HL-60 (cell line): ENCODE data around the gene ADCYAP1R1.

Experiments used
- GABPA ChIP-seq: IDR thresholded peaks from 2 replicates; pipeline ENCODE4 v1.6.1; 2012; ENCODE audit warnings: low read depth
- POLR2AphosphoS5 ChIP-seq: IDR thresholded peaks from 2 replicates; pipeline ENCODE4 v1.6.1; 2012; ENCODE audit warnings: low read depth
- SPI1 ChIP-seq: IDR thresholded peaks from 2 replicates; pipeline ENCODE4 v1.6.1; 2012; ENCODE audit warnings: low read depth, mild to moderate bottlenecking, borderline replicate concordance
- TF ChIP-seq, protein P1 (sequence below): IDR thresholded peaks from one replicate; pipeline ENCODE4 v1.5.1; 2011; ENCODE audit warnings: low read length, control low read depth, inconsistent platforms; ENCODE audit not compliant: insufficient read depth
- TF ChIP-seq, protein P2 (sequence below): IDR thresholded peaks from 2 replicates; pipeline ENCODE4 v1.6.1; 2012; ENCODE audit warnings: low read depth; ENCODE audit not compliant: insufficient replicate concordance

DNA sequence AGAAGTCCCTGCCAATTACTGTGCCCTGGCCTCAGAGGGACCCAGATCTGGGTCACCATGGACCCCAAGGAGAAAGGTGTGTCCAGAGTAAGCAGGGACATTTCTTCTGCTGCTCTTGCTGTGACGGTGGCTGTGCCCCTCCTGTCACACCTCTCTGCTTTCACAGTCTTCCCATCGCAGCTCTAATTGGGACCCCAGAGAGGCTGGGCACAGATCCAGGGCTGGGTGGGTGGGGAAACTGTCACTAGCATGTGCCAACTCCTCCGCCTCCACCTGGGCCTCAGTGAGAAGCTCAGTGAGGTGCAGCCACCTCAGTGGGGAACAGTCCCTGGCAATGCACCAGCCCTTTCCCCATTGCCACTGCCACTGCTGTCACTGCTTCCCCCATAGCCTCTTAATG lies 37.3 kb upstream of the ADCYAP1R1 start:
- TF ChIP-seq, protein P1, sequence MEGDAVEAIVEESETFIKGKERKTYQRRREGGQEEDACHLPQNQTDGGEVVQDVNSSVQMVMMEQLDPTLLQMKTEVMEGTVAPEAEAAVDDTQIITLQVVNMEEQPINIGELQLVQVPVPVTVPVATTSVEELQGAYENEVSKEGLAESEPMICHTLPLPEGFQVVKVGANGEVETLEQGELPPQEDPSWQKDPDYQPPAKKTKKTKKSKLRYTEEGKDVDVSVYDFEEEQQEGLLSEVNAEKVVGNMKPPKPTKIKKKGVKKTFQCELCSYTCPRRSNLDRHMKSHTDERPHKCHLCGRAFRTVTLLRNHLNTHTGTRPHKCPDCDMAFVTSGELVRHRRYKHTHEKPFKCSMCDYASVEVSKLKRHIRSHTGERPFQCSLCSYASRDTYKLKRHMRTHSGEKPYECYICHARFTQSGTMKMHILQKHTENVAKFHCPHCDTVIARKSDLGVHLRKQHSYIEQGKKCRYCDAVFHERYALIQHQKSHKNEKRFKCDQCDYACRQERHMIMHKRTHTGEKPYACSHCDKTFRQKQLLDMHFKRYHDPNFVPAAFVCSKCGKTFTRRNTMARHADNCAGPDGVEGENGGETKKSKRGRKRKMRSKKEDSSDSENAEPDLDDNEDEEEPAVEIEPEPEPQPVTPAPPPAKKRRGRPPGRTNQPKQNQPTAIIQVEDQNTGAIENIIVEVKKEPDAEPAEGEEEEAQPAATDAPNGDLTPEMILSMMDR = no peak
- no peak for TF ChIP-seq SPI1
- no peak for TF ChIP-seq POLR2AphosphoS5
- TF ChIP-seq, protein P2, sequence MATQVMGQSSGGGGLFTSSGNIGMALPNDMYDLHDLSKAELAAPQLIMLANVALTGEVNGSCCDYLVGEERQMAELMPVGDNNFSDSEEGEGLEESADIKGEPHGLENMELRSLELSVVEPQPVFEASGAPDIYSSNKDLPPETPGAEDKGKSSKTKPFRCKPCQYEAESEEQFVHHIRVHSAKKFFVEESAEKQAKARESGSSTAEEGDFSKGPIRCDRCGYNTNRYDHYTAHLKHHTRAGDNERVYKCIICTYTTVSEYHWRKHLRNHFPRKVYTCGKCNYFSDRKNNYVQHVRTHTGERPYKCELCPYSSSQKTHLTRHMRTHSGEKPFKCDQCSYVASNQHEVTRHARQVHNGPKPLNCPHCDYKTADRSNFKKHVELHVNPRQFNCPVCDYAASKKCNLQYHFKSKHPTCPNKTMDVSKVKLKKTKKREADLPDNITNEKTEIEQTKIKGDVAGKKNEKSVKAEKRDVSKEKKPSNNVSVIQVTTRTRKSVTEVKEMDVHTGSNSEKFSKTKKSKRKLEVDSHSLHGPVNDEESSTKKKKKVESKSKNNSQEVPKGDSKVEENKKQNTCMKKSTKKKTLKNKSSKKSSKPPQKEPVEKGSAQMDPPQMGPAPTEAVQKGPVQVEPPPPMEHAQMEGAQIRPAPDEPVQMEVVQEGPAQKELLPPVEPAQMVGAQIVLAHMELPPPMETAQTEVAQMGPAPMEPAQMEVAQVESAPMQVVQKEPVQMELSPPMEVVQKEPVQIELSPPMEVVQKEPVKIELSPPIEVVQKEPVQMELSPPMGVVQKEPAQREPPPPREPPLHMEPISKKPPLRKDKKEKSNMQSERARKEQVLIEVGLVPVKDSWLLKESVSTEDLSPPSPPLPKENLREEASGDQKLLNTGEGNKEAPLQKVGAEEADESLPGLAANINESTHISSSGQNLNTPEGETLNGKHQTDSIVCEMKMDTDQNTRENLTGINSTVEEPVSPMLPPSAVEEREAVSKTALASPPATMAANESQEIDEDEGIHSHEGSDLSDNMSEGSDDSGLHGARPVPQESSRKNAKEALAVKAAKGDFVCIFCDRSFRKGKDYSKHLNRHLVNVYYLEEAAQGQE = no peak
- TF ChIP-seq GABPA = no peak
